SK-N-MC (cell line): ENCODE data around the gene CNOT6.

Experiments
- EZH2 ChIP-seq: fragments of 200-600 bp; sonication (generic); IDR thresholded peaks from one replicate; pipeline ENCODE4 v1.6.1; 2017; ENCODE audit warnings: antibody characterized with exemption
- FOXP2 ChIP-seq: optimal IDR thresholded peaks from 2 replicates; pipeline ENCODE3; 2011; ENCODE audit warnings: mild to moderate bottlenecking, moderate library complexity; ENCODE audit not compliant: insufficient read depth; ENCODE audit errors: extremely low read length, control extremely low read depth
- POLR2AphosphoS5 ChIP-seq: IDR thresholded peaks from 2 replicates; pipeline ENCODE4 v1.6.1; 2012; ENCODE audit warnings: mild to moderate bottlenecking, low read depth, low read length, borderline replicate concordance

GRCh38 chr5:180580681-180581080 lies 86.5 kb downstream of the CNOT6 start:
- TF ChIP-seq POLR2AphosphoS5 (no peak), EZH2 (no peak), FOXP2 (no peak)
